A549 (cell line): ENCODE data around the gene FGD1. TPM values are rescaled to one million over a fixed set of nuclear protein-coding genes. Genes with fewer than 3 reads are reported as not detected.

Experiments used
- ATAC-seq, 2 experiments: fragments of 200-7000 bp in 1 of 2; fragments of >200 bp in 1 of 2; cut with Nextera tagmentation in 1 of 2; cut with Tn5 transposase in 1 of 2; 3 replicates each; pipeline versions ENCODE4 v1.8.0 to v1.9.1; 2018 to 2020; ENCODE audit warnings: mild to moderate bottlenecking in 1 of 2, moderate library complexity in 1 of 2
- CTCF ChIA-PET: fragments of 300-600 bp; sonication (Branson Sonifier 250); formaldehyde crosslinking; extraction: SDS; loops from one replicate; lab custom pipeline; 2021; ENCODE audit warnings: antibody characterized with exemption, inconsistent platforms; lab: Yijun Ruan, JAX
- POLR2A ChIA-PET: fragments of 350-600 bp; formaldehyde crosslinking; extraction: SDS; loops from one replicate; lab custom pipeline; 2021; ENCODE audit warnings: antibody characterized with exemption, inconsistent platforms; lab: Yijun Ruan, JAX
- DNase-seq, 2 experiments: peaks; one replicate each; pipeline versions ENCODE4 v3.0.0 to v3.0.0-alpha.2; 2011 to 2016; ENCODE audit warnings: low read depth in 1 of 2, low spot score in 1 of 2
- FAIRE-seq: peaks from 2 replicates; lab custom pipeline; 2011; peaks lifted over from hg19 to GRCh38; lab: Jason Lieb, UNC
- H3K27ac ChIP-seq, 2 experiments: fragments of >200 bp; sonication (Bioruptor Twin); formaldehyde crosslinking; 3 replicates each; pipeline ENCODE4 v1.5.1; 2016 to 2017
- H3K4me1 ChIP-seq: fragments of >200 bp; sonication (Bioruptor Twin); formaldehyde crosslinking; 3 replicates; pipeline ENCODE4 v1.6.1; 2016
- H3K4me2 ChIP-seq: fragments of >200 bp; sonication (Bioruptor Twin); formaldehyde crosslinking; 3 replicates; pipeline ENCODE4 v1.6.1; 2016
- H3K4me3 ChIP-seq: fragments of >200 bp; sonication (Bioruptor Twin); formaldehyde crosslinking; 3 replicates; pipeline ENCODE4 v1.5.1; 2016
- H3K9me3 ChIP-seq: fragments of >200 bp; sonication (Bioruptor Twin); formaldehyde crosslinking; 3 replicates; pipeline ENCODE4 v1.6.1; 2016
- BCL3 ChIP-seq: fragments of >200 bp; sonication (Bioruptor Twin); formaldehyde crosslinking; IDR thresholded peaks from 3 replicates; pipeline ENCODE4 v1.6.1; 2016
- CBX2 ChIP-seq: fragments of 200-600 bp; sonication (generic); IDR thresholded peaks from 2 replicates; pipeline ENCODE4 v1.6.1; 2016; ENCODE audit warnings: low read depth, mild to moderate bottlenecking, borderline replicate concordance
- CHD4 ChIP-seq: fragments of 200-600 bp; sonication (generic); IDR thresholded peaks from 2 replicates; pipeline ENCODE4 v1.6.1; 2016; ENCODE audit warnings: antibody characterized with exemption, mild to moderate bottlenecking, borderline replicate concordance
- E2F6 ChIP-seq: IDR thresholded peaks from 2 replicates; pipeline ENCODE4 v1.6.1; 2012; ENCODE audit warnings: low read depth, borderline replicate concordance
- EHF ChIP-seq: fragments of 250-450 bp; sonication (Bioruptor Pico); IDR thresholded peaks from 2 replicates; pipeline ENCODE4 v1.5.0; 2020; ENCODE audit warnings: mild to moderate bottlenecking
- EHMT2 ChIP-seq: fragments of 200-600 bp; sonication (generic); IDR thresholded peaks from 2 replicates; pipeline ENCODE4 v1.6.1; 2016; ENCODE audit warnings: antibody characterized with exemption, low read depth, mild to moderate bottlenecking, moderate library complexity
- ELK1 ChIP-seq: fragments of 150-350 bp; IDR thresholded peaks from 2 replicates; pipeline ENCODE4 v1.6.1; 2014; ENCODE audit warnings: low read depth, mild to moderate bottlenecking, low read length
- ESRRA ChIP-seq: fragments of 150-350 bp; IDR thresholded peaks from 2 replicates; pipeline ENCODE4 v1.6.1; 2014; ENCODE audit warnings: mild to moderate bottlenecking, low read length, borderline replicate concordance
- HEYL ChIP-seq: fragments of 250-450 bp; sonication (Bioruptor Pico); IDR thresholded peaks from 2 replicates; pipeline ENCODE4 v1.8.0; 2021; ENCODE audit warnings: mild to moderate bottlenecking, moderate library complexity
- HMGXB4 ChIP-seq: fragments of 250-450 bp; sonication (Bioruptor Pico); IDR thresholded peaks from 2 replicates; pipeline ENCODE4 v1.5.0; 2021; ENCODE audit warnings: mild to moderate bottlenecking, moderate library complexity, borderline replicate concordance
- HOXB13 ChIP-seq: fragments of 250-450 bp; sonication (Bioruptor Pico); IDR thresholded peaks from 2 replicates; pipeline ENCODE4 v1.5.0; 2020; ENCODE audit warnings: low read depth, mild to moderate bottlenecking, moderate library complexity
- HOXB5 ChIP-seq: fragments of 250-450 bp; sonication (Bioruptor Pico); IDR thresholded peaks from 2 replicates; pipeline ENCODE4 v1.5.0; 2020; ENCODE audit warnings: mild to moderate bottlenecking, moderate library complexity
- JUNB ChIP-seq: fragments of >200 bp; sonication (Bioruptor Twin); formaldehyde crosslinking; IDR thresholded peaks from 2 replicates; pipeline ENCODE4 v1.6.1; 2016
- MAFK ChIP-seq: fragments of 450-650 bp; IDR thresholded peaks from 2 replicates; pipeline ENCODE4 v1.6.1; 2014; ENCODE audit not compliant: partially characterized antibody
- MAZ ChIP-seq: fragments of 150-350 bp; IDR thresholded peaks from 2 replicates; pipeline ENCODE4 v1.6.1; 2014; ENCODE audit warnings: antibody characterized with exemption, low read depth, low read length, borderline replicate concordance
- PHF8 ChIP-seq: fragments of 200-600 bp; sonication (generic); IDR thresholded peaks from 2 replicates; pipeline ENCODE4 v1.6.1; 2016; ENCODE audit warnings: low read depth, mild to moderate bottlenecking, antibody characterized with exemption, moderate library complexity, borderline replicate concordance
- RFX5 ChIP-seq: fragments of 450-650 bp; IDR thresholded peaks from 2 replicates; pipeline ENCODE4 v1.7.1; 2014; ENCODE audit warnings: antibody characterized with exemption, mild to moderate bottlenecking, moderate library complexity
- RNF2 ChIP-seq: fragments of 200-600 bp; sonication (generic); IDR thresholded peaks from 2 replicates; pipeline ENCODE4 v1.6.1; 2016; ENCODE audit warnings: low read depth, mild to moderate bottlenecking, antibody characterized with exemption, moderate library complexity, borderline replicate concordance
- TFCP2L1 ChIP-seq: fragments of 250-450 bp; sonication (Bioruptor Pico); IDR thresholded peaks from 2 replicates; pipeline ENCODE4 v1.5.0; 2021; ENCODE audit warnings: mild to moderate bottlenecking
- TP53 ChIP-seq: fragments of 250-450 bp; sonication (Bioruptor Pico); IDR thresholded peaks from 2 replicates; pipeline ENCODE4 v1.5.0; 2021; ENCODE audit warnings: mild to moderate bottlenecking, moderate library complexity
- WGBS: methylation state at CpG from one replicate; pipeline ENCODE4 v1.1.6; 2017; ENCODE audit errors: missing lambda C conversion rate; 5-methylcytosine and 5-hydroxymethylcytosine counted together
- polyA plus RNA-seq, 4 experiments: library from polyadenylated mRNA; depleted of rRNA in 3 of 4; stranded (reverse); fragments of >200 nt; fragmentation: RNase III in 1 of 4; extraction: RNeasy Plus Mini Kit Qiagen cat#74134 plus additional on column Dnase treatment in 1 of 4; gene quantifications; 2 replicates in 3 of 4; 3 replicates in 1 of 4; pipeline ENCODE4 v1.2.3, GENCODE V29; 2011 to 2017
- TF ChIP-seq, protein P1 (sequence below): fragments of 250-450 bp; sonication (Bioruptor Pico); IDR thresholded peaks from 2 replicates; pipeline ENCODE4 v1.5.0; 2020; ENCODE audit warnings: low read depth, mild to moderate bottlenecking, moderate library complexity

FGD1 gene
- polyA plus RNA-seq, 2 of the 4 experiments (the other 2 are of a cell fraction), result 1.9 to 5.8 TPM

- no peak for DNase-seq
- Histone ChIP-seq H3K4me1 (peaks cover 22% of the 10 kb centered on the region), H3K4me3 (peak overlapping the region; percentile 88), H3K27ac (peak overlapping the region; percentile 92 to 95), H3K4me2 (peak overlapping the region; percentile 81), H3K9me3 (no peaks in the 10 kb centered on the region)
- ChIA-PET POLR2A (interaction anchor here (3.5 kb wide), 1 partner anchor 33 kb away, joined by 10 read pairs; the partner anchor contains the start of gene GNL3L), CTCF (no interaction called here)
- no peak; a peak in 1 of 6 replicates for ATAC-seq
- TF ChIP-seq TP53 (CRISPR knock-in tag), result no peak
- TF ChIP-seq HMGXB4, result no peak
- no peak for TF ChIP-seq CBX2
- no peak for TF ChIP-seq JUNB
- TF ChIP-seq E2F6, result no peak
- TF ChIP-seq, protein P1, sequence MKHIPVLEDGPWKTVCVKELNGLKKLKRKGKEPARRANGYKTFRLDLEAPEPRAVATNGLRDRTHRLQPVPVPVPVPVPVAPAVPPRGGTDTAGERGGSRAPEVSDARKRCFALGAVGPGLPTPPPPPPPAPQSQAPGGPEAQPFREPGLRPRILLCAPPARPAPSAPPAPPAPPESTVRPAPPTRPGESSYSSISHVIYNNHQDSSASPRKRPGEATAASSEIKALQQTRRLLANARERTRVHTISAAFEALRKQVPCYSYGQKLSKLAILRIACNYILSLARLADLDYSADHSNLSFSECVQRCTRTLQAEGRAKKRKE (CRISPR knock-in tag), result no peak
- no peak for TF ChIP-seq MAFK
- no peak for TF ChIP-seq MAZ
- TF ChIP-seq BCL3, result no peak
- no peak for TF ChIP-seq TFCP2L1 (CRISPR knock-in tag)
- no peak for TF ChIP-seq EHMT2
- no peak for TF ChIP-seq HOXB5
- no peak for TF ChIP-seq ELK1
- TF ChIP-seq ESRRA, result no peak
- no peak for TF ChIP-seq EHF (CRISPR knock-in tag)
- TF ChIP-seq HEYL (CRISPR knock-in tag), result no peak
- no peak for TF ChIP-seq HOXB13 (CRISPR knock-in tag)
- no peak for FAIRE-seq
- 94% methylated on average over 5 of the region's 5 CpGs for WGBS
Measured at GRCh38 chrX:54496517-54496852, 451 bp upstream of the FGD1 start.

- WGBS, result 23% methylated on average over 6 of the region's 86 CpGs
- peak overlapping the region; percentile 81 for H3K4me2 ChIP-seq
- no peaks in the 10 kb centered on the region for H3K9me3 ChIP-seq
- CTCF ChIA-PET, result no interaction called here
- peaks cover 22% of the 10 kb centered on the region for H3K4me1 ChIP-seq
- peak overlapping the region; percentile 88 for H3K4me3 ChIP-seq
- TF ChIP-seq RNF2 (no peak), PHF8 (0 out of 2 replicates have a peak, but pooled peaks have one; percentile 3), RFX5 (no peak), CHD4 (no peak)
- TF ChIP-seq, all 56 proteins: peak for 1
- peak overlapping the region; percentile 92 to 95 for H3K27ac ChIP-seq
- POLR2A ChIA-PET, result interaction anchor here (3.5 kb wide), 1 partner anchor 34 kb away, joined by 10 read pairs; the partner anchor contains the start of gene GNL3L
- FAIRE-seq (no peak), ATAC-seq (peak; percentile 46 to 57), DNase-seq (peak in 1 of 2 experiments; percentile 20)
Measured at GRCh38 chrX:54494989-54495813, 833 bp downstream of the FGD1 start.
